ENCODE measurements around the gene RAP1GAP2.

RAP1GAP2 gene

DNA sequence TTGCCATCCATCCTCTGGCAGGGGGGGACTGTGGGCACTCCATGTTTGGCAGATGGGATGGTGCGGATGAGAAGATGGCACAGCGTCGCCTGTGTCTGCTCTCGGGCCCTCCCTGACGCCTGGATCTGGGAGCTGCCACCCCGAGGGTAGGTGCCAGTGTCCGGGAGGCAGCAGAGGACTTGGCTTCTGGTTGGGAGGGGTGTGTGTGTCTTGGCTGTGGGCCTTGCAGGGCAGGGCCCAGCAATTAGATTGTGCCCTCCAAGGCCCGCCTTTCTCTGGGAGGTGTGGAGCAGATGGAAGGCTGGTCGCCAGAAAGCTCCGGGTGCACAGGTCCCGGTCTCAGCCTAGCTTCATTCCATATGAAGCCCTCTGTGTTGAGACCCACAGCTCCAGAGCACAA lies 1.4 kb downstream of the RAP1GAP2 start:
- TF ChIP-seq, protein P1, sequence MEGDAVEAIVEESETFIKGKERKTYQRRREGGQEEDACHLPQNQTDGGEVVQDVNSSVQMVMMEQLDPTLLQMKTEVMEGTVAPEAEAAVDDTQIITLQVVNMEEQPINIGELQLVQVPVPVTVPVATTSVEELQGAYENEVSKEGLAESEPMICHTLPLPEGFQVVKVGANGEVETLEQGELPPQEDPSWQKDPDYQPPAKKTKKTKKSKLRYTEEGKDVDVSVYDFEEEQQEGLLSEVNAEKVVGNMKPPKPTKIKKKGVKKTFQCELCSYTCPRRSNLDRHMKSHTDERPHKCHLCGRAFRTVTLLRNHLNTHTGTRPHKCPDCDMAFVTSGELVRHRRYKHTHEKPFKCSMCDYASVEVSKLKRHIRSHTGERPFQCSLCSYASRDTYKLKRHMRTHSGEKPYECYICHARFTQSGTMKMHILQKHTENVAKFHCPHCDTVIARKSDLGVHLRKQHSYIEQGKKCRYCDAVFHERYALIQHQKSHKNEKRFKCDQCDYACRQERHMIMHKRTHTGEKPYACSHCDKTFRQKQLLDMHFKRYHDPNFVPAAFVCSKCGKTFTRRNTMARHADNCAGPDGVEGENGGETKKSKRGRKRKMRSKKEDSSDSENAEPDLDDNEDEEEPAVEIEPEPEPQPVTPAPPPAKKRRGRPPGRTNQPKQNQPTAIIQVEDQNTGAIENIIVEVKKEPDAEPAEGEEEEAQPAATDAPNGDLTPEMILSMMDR (IDR thresholded peaks at IDR 0.05; ENCODE audit: extremely low read depth, insufficient read depth, missing control alignments) = no peak
- DNase-seq (ENCODE audit: low spot score) = no peak
- in situ Hi-C loops (cut with MboI; ENCODE audit: low pct_unique_long_range_greater_than_20kb, low sequenced_read_pairs, unreplicated experiment) = no loop called here

DNA sequence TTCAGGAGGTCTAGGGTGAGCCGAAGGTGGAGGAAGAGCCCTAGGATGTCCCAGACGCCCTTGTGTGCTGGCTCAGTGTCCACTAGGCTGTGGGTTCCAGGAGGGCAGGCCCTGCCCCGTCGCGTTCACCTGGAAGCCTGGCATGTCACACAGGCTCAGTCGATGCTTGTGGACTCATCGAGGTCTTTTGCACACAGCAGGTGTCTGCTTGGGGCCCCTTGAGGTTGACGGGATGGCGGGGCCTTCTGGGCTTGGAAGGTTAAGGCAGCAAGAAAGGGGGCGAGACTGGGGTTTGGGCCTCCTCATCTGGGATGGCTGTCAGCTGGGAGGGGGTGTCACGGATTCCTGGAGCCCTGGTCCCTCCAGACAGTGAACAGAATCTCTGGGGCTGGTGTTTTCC lies 1.9 kb downstream of the RAP1GAP2 start:
- in situ Hi-C loops (cut with MboI; ENCODE audit: low pct_unique_long_range_greater_than_20kb, low sequenced_read_pairs, unreplicated experiment) = no loop called here
- TF ChIP-seq, protein P1 (IDR thresholded peaks at IDR 0.05; ENCODE audit: extremely low read depth, insufficient read depth, missing control alignments) = no peak
- no peak for DNase-seq (ENCODE audit: low spot score)

DNA sequence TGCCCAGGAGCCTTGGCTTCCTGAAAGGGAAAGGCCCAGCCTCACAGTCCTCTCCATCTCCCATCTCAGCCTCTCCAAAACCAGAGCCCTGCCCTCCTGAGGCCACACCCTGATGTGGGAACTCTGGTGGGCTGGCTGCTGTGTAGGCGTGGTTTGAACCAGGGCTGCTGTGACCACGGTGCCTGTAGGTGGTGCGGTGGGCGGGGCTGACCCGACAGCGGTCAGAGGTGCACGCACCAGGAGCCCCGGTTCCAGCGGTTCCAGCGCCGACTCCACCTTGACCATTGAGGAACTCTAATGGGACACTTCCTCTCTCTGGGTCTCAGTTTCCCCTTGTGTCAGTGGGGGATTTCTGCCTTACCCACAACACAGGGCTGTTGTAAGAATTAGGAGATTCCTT lies 2.4 kb downstream of the RAP1GAP2 start:
- in situ Hi-C loops (cut with MboI; ENCODE audit: low pct_unique_long_range_greater_than_20kb, low sequenced_read_pairs, unreplicated experiment) = no loop called here
- DNase-seq (ENCODE audit: low spot score) = no peak

DNA sequence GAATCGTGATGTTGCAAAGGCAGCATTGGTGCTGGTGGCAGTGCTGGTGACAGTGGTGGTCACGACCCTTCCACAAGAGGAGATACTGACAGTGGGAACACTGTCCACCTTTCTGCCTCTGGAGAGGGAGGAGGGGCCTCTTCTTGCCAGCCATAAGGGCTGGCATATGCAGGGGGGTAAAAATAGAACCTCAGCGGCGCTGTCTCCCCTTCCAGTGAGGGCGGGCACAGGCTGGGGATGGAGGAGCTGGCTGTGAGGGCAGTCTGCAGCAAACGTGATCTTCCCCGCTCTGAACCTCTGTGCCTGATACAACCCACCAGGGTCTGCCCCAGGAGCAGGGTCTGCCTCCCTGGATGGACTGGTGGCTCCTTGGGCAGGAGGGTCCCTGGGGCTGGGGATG lies 3.4 kb downstream of the RAP1GAP2 start:
- in situ Hi-C loops (cut with MboI; ENCODE audit: low pct_unique_long_range_greater_than_20kb, low sequenced_read_pairs, unreplicated experiment) = no loop called here
- DNase-seq (ENCODE audit: low spot score) = no peak
- TF ChIP-seq, protein P1 (IDR thresholded peaks at IDR 0.05; ENCODE audit: extremely low read depth, insufficient read depth, missing control alignments) = no peak

More for the DNA sequence above, 2.4 kb downstream of the RAP1GAP2 start:
- TF ChIP-seq, protein P1 (IDR thresholded peaks at IDR 0.05; ENCODE audit: extremely low read depth, insufficient read depth, missing control alignments) = no peak

DNA sequence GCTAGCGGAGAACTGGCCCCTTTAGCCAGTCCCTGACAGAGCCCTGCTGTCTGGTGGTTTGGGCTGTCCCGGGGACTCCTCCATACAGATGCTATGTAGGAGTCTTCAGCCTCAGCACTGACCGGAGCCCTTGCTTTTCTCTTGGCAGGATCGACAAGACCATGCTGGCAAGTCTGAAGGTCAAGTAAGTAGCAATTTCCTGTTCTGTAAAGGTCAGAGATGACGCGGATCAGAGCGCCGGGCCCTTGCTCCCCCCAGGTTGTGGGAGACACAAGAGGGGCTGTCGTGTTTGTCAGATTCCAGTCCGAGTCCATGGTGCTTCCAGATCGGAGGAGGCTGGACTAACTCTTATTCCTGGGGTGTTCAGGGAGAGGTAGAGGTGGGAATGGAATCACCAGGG lies 4.1 kb downstream of the RAP1GAP2 start:
- in situ Hi-C loops (cut with MboI; ENCODE audit: low pct_unique_long_range_greater_than_20kb, low sequenced_read_pairs, unreplicated experiment) = no loop called here
- DNase-seq (ENCODE audit: low spot score) = no peak
- TF ChIP-seq, protein P1 (IDR thresholded peaks at IDR 0.05; ENCODE audit: extremely low read depth, insufficient read depth, missing control alignments) = no peak

DNA sequence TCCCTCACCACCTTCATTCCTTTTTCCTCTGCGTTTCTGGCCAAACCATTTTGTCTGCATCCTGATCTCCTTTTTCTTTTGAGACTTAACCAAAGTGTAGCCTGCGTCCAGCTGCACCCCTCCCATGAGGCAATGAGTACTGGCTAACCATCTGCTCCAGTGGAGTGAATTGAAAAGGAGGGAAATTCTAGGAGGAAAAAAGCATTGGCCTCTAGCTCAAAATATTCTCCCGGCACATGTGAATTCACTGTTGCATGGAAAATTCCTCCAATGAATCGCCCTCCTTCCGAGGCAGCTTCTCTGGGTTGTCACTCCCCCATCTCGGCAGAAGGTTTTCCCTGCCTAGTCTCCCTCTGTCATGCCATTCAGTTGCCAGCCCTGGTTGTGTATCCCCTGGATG lies 5.6 kb downstream of the RAP1GAP2 start:
- in situ Hi-C loops (cut with MboI; ENCODE audit: low pct_unique_long_range_greater_than_20kb, low sequenced_read_pairs, unreplicated experiment) = no loop called here
- TF ChIP-seq, protein P1 (IDR thresholded peaks at IDR 0.05; ENCODE audit: extremely low read depth, insufficient read depth, missing control alignments) = no peak
- DNase-seq (ENCODE audit: low spot score) = no peak

DNA sequence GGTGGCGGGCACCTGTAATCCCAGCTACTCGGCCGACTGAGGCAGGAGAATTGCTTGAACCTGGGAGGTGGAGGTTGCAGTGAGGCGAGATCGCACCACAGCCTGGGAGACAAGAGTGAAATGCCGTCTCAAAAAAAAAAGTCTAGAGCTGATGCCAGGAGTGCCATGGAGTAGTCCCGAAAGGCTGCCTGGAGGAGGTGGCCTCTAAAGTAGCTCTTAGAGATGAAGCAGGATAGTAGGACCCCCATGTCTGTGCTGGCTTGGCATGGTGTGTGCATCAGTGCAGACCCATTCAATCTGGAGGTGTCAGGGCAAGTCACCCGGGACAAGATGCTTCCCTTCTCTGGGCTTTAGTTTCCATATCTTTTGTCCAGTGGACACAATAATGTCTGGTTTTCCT lies 6.3 kb downstream of the RAP1GAP2 start:
- in situ Hi-C loops (cut with MboI; ENCODE audit: low pct_unique_long_range_greater_than_20kb, low sequenced_read_pairs, unreplicated experiment) = no loop called here
- TF ChIP-seq, protein P1 (IDR thresholded peaks at IDR 0.05; ENCODE audit: extremely low read depth, insufficient read depth, missing control alignments) = no peak

More for the DNA sequence above, 6.3 kb downstream of the RAP1GAP2 start:
- DNase-seq (ENCODE audit: low spot score) = no peak
